H1 (cell line): ENCODE results near the gene EPYC. TPM values are rescaled to one million over a fixed set of nuclear protein-coding genes. Genes with fewer than 3 reads are reported as not detected.

ENCODE experiments used
- CTCF ChIA-PET: fragments of 300-600 bp; sonication (Branson Sonifier 250); formaldehyde crosslinking; loops from one replicate; lab custom pipeline; 2021; ENCODE audit not compliant: partially characterized antibody; lab: Charles Lee
- POLR2A ChIA-PET: fragments of 300-600 bp; sonication (Branson Sonifier 250); formaldehyde crosslinking; loops from one replicate; lab custom pipeline; 2021; ENCODE audit warnings: inconsistent platforms; ENCODE audit not compliant: partially characterized antibody; lab: Charles Lee
- DNase-seq, 2 experiments: peaks; one replicate each; pipeline versions ENCODE4 v3.0.0 to v3.0.0-alpha.2; 2010 to 2022; ENCODE audit warnings: low spot score in 2 of 2, low read depth in 1 of 2, mixed read lengths in 1 of 2
- FAIRE-seq: peaks from 2 replicates; lab custom pipeline; 2011; peaks lifted over from hg19 to GRCh38; lab: Jason Lieb, UNC
- H2AFZ ChIP-seq: 2 replicates; pipeline ENCODE4 v1.8.1; 2012; ENCODE audit warnings: low read length, inconsistent platforms
- H2AK5ac ChIP-seq: 2 replicates; pipeline ENCODE4 v1.6.1; 2013; ENCODE audit warnings: low read depth, low read length
- H2BK120ac ChIP-seq: replicated peaks from 2 replicates; pipeline ENCODE3; 2013; ENCODE audit warnings: low read depth, low read length, inconsistent platforms
- H2BK12ac ChIP-seq: 2 replicates; pipeline ENCODE4 v1.6.1; 2013; ENCODE audit warnings: low read depth, low read length
- H2BK15ac ChIP-seq: 2 replicates; pipeline ENCODE4 v1.6.1; 2013; ENCODE audit warnings: low read length
- H2BK20ac ChIP-seq: 2 replicates; pipeline ENCODE4 v1.6.1; 2013; ENCODE audit warnings: low read length
- H2BK5ac ChIP-seq: 2 replicates; pipeline ENCODE4 v1.6.1; 2013; ENCODE audit warnings: low read depth, low read length
- H3K14ac ChIP-seq: 2 replicates; pipeline ENCODE4 v1.6.1; 2013; ENCODE audit warnings: inconsistent platforms; ENCODE audit not compliant: insufficient read length
- H3K18ac ChIP-seq: 2 replicates; pipeline ENCODE4 v1.6.1; 2013; ENCODE audit warnings: low read length; ENCODE audit errors: extremely low read depth
- H3K23ac ChIP-seq: 2 replicates; pipeline ENCODE4 v1.6.1; 2013; ENCODE audit warnings: inconsistent platforms; ENCODE audit not compliant: insufficient read length
- H3K23me2 ChIP-seq: 2 replicates; pipeline ENCODE4 v1.6.1; 2013; ENCODE audit warnings: low read depth, low read length
- H3K27ac ChIP-seq: 2 replicates; pipeline ENCODE4 v1.6.1; 2011; ENCODE audit warnings: low read depth, low read length, inconsistent platforms
- H3K27me3 ChIP-seq, 4 experiments: replicated peaks in 1 of 4; 1 replicate in 1 of 4; 2 replicates in 3 of 4; pipeline versions ENCODE4 v1.6.1 to v1.8.1; 2011 to 2013; ENCODE audit warnings: low read length in 3 of 4, mild to moderate bottlenecking in 3 of 4, inconsistent platforms in 2 of 4, mixed read lengths in 2 of 4, moderate library complexity in 1 of 4; ENCODE audit not compliant: control insufficient read depth in 3 of 4, insufficient read depth in 3 of 4; ENCODE audit errors: extremely low read depth in 1 of 4
- H3K36me3 ChIP-seq, 4 experiments: 2 replicates each; pipeline versions ENCODE4 v1.6.1 to v1.8.1; 2011 to 2013; ENCODE audit warnings: mild to moderate bottlenecking in 4 of 4, low read length in 3 of 4, moderate library complexity in 2 of 4, control low read depth in 1 of 4, inconsistent platforms in 1 of 4; ENCODE audit not compliant: insufficient read depth in 4 of 4, control insufficient read depth in 2 of 4
- H3K4ac ChIP-seq: replicated peaks from 2 replicates; pipeline ENCODE3; 2013; ENCODE audit warnings: low read length, low read depth, mixed read lengths, inconsistent platforms; ENCODE audit not compliant: insufficient read length
- H3K4me1 ChIP-seq, 4 experiments: replicated peaks in 1 of 4; 1 replicate in 1 of 4; 2 replicates in 3 of 4; pipeline versions ENCODE4 v1.6.1 to v1.8.1; 2011 to 2013; ENCODE audit warnings: low read length in 3 of 4, inconsistent platforms in 2 of 4, mixed read lengths in 1 of 4; ENCODE audit not compliant: insufficient read depth in 4 of 4, control insufficient read depth in 3 of 4
- H3K4me2 ChIP-seq, 2 experiments: 2 replicates each; pipeline versions ENCODE4 v1.6.1 to v1.8.1; 2011 to 2013; ENCODE audit warnings: low read depth in 2 of 2, low read length in 2 of 2, control low read depth in 1 of 2, inconsistent platforms in 1 of 2, mild to moderate bottlenecking in 1 of 2; ENCODE audit not compliant: insufficient read depth in 1 of 2
- H3K4me3 ChIP-seq, 4 experiments: fragments of 200-600, 300-600 bp in 1 of 4; sonication (generic), shearing (Covaris generic), sonication (Bioruptor Twin) in 1 of 4; 2 replicates each; pipeline versions ENCODE4 v1.5.1 to v1.8.1; 2011 to 2016; ENCODE audit warnings: low read length in 4 of 4, low read depth in 3 of 4, control low read depth in 2 of 4, inconsistent platforms in 2 of 4, mild to moderate bottlenecking in 2 of 4, mixed read lengths in 1 of 4, moderate library complexity in 1 of 4; ENCODE audit not compliant: insufficient read depth in 2 of 4; ENCODE audit errors: extremely low read depth in 1 of 4
- H3K56ac ChIP-seq: replicated peaks from 2 replicates; pipeline ENCODE3; 2013; ENCODE audit warnings: low read depth, mild to moderate bottlenecking, mixed read lengths, low read length, inconsistent platforms; ENCODE audit not compliant: insufficient read length
- H3K79me1 ChIP-seq: 2 replicates; pipeline ENCODE4 v1.6.1; 2013; ENCODE audit warnings: low read depth, low read length, control low read depth
- H3K79me2 ChIP-seq, 2 experiments: 2 replicates each; pipeline versions ENCODE4 v1.6.1 to v1.8.1; 2012 to 2013; ENCODE audit warnings: low read length in 2 of 2, mild to moderate bottlenecking in 2 of 2, inconsistent platforms in 1 of 2; ENCODE audit not compliant: insufficient read depth in 2 of 2, control insufficient read depth in 1 of 2
- H3K9ac ChIP-seq, 4 experiments: replicated peaks in 1 of 4; 1 replicate in 1 of 4; 2 replicates in 3 of 4; pipeline versions ENCODE4 v1.6.1 to v1.8.1; 2011 to 2013; ENCODE audit warnings: low read depth in 3 of 4, low read length in 3 of 4, control low read depth in 2 of 4, mild to moderate bottlenecking in 2 of 4, moderate library complexity in 2 of 4, inconsistent platforms in 1 of 4; ENCODE audit errors: extremely low read depth in 1 of 4
- H3K9me3 ChIP-seq, 2 experiments: 2 replicates each; pipeline versions ENCODE4 v1.6.1 to v1.8.1; 2012 to 2013; ENCODE audit warnings: mild to moderate bottlenecking in 2 of 2, moderate library complexity in 2 of 2, control low read depth in 1 of 2, inconsistent platforms in 1 of 2, low read depth in 1 of 2, low read length in 1 of 2, mixed read lengths in 1 of 2; ENCODE audit not compliant: insufficient read depth in 2 of 2
- H4K20me1 ChIP-seq, 2 experiments: replicated peaks in 1 of 2; 2 replicates each; pipeline versions ENCODE3 to v1.8.1; 2011 to 2013; ENCODE audit warnings: inconsistent platforms in 2 of 2, low read length in 2 of 2, mild to moderate bottlenecking in 1 of 2; ENCODE audit not compliant: insufficient read depth in 2 of 2, control insufficient read depth in 1 of 2
- H4K5ac ChIP-seq: 2 replicates; pipeline ENCODE4 v1.6.1; 2013; ENCODE audit warnings: low read length, low read depth, mixed read lengths, inconsistent platforms; ENCODE audit not compliant: insufficient read length
- H4K8ac ChIP-seq: 2 replicates; pipeline ENCODE4 v1.8.0; 2013; ENCODE audit warnings: mild to moderate bottlenecking, moderate library complexity, low read length, inconsistent platforms; ENCODE audit not compliant: insufficient read depth; ENCODE audit errors: extremely low read depth
- H4K91ac ChIP-seq: replicated peaks from 2 replicates; pipeline ENCODE3; 2013; ENCODE audit warnings: low read length, mixed read lengths, inconsistent platforms; ENCODE audit not compliant: insufficient read length
- BRCA1 ChIP-seq: IDR thresholded peaks from 2 replicates; pipeline ENCODE4 v1.6.1; 2012; ENCODE audit warnings: low read depth, low read length, improper control_type of control experiment
- CBX5 ChIP-seq: fragments of 300-800, 300-1000 bp; sonication (generic); IDR thresholded peaks from 2 replicates; pipeline ENCODE4 v1.7.1; 2016; ENCODE audit warnings: antibody characterized with exemption, low read length, low read depth
- CBX8 ChIP-seq: fragments of 300-800, 300-1000 bp; sonication (generic); IDR thresholded peaks from 2 replicates; pipeline ENCODE4 v1.7.1; 2016; ENCODE audit warnings: low read depth, low read length, borderline replicate concordance
- CTBP2 ChIP-seq: IDR thresholded peaks from 2 replicates; pipeline ENCODE4 v1.7.0; 2011; ENCODE audit warnings: borderline replicate concordance, mild to moderate bottlenecking, moderate library complexity, mixed read lengths, low read length; ENCODE audit not compliant: insufficient read depth, insufficient read length
- GTF2F1 ChIP-seq: IDR thresholded peaks from 2 replicates; pipeline ENCODE4 v1.6.1; 2012; ENCODE audit warnings: low read depth, low read length, improper control_type of control experiment, borderline replicate concordance
- HDAC6 ChIP-seq: IDR thresholded peaks from one replicate; pipeline ENCODE4 v1.7.1; 2012; ENCODE audit warnings: low read depth, mild to moderate bottlenecking, inconsistent platforms, low read length, moderate library complexity
- NANOG ChIP-seq: IDR thresholded peaks from 2 replicates; pipeline ENCODE4 v1.6.1; 2011; ENCODE audit warnings: low read length, low read depth, mild to moderate bottlenecking, inconsistent platforms; ENCODE audit not compliant: insufficient read depth, poor library complexity, severe bottlenecking
- RFX5 ChIP-seq: IDR thresholded peaks from 2 replicates; pipeline ENCODE4 v1.6.1; 2011; ENCODE audit warnings: low read depth, low read length, improper control_type of control experiment, borderline replicate concordance
- SUZ12 ChIP-seq: fragments of 200-600 bp; sonication (generic); IDR thresholded peaks from 2 replicates; pipeline ENCODE4 v1.6.1; 2012; ENCODE audit warnings: mild to moderate bottlenecking, inconsistent platforms, low read length, moderate library complexity, mixed read lengths
- TAF1 ChIP-seq: IDR thresholded peaks from 2 replicates; pipeline ENCODE4 v1.6.1; 2011; ENCODE audit warnings: mild to moderate bottlenecking, low read depth, low read length
- YY1 ChIP-seq: IDR thresholded peaks from 2 replicates; pipeline ENCODE4 v1.6.1; 2011; ENCODE audit warnings: low read depth, mild to moderate bottlenecking, low read length
- WGBS, 2 experiments: shearing (Covaris generic) in 1 of 2; methylation state at CpG; one replicate each; pipeline versions ENCODE4 v1.1.6 to v1.1.7; 2013 to 2015; ENCODE audit warnings: low lambda C conversion rate in 2 of 2, mixed read lengths in 2 of 2, inconsistent platforms in 1 of 2, low coverage in 1 of 2, missing lambda C conversion rate in 1 of 2; ENCODE audit not compliant: insufficient replicate concordance in 2 of 2, insufficient coverage in 1 of 2, insufficient read length in 1 of 2; ENCODE audit errors: extremely low coverage in 1 of 2, missing lambda C conversion rate in 1 of 2; 5-methylcytosine and 5-hydroxymethylcytosine counted together
- polyA plus RNA-seq, 7 experiments: library from polyadenylated mRNA; depleted of rRNA in 3 of 7; stranded (reverse) in 5 of 7; unstranded in 2 of 7; fragments of >200 nt in 5 of 7; fragments of 200-250 nt in 2 of 7; gene quantifications; 1 replicate in 5 of 7; 2 replicates in 1 of 7; 4 replicates in 1 of 7; pipeline versions ENCODE4 v1.2.1 to v1.2.3, GENCODE V29; 2011 to 2013; ENCODE audit warnings: missing spikeins in 2 of 7, mixed read lengths in 2 of 7
- total RNA-seq: library from RNA; stranded (reverse); fragmentation: NEBNext Ultra II Directional; extraction: Animal tissue kit (Norgen Biotek cat#: 25700); gene quantifications from 2 replicates; pipeline ENCODE4 v1.2.1, GENCODE V29; 2021
- TF ChIP-seq, protein P1 (sequence below), 3 experiments: IDR thresholded peaks; 1 replicate in 2 of 3; 2 replicates in 1 of 3; pipeline versions ENCODE4 v1.5.1 to v1.6.1; 2011; ENCODE audit warnings: low read length in 3 of 3, mild to moderate bottlenecking in 3 of 3, inconsistent platforms in 2 of 3, low read depth in 1 of 3, moderate library complexity in 1 of 3; ENCODE audit not compliant: insufficient read depth in 1 of 3; ENCODE audit errors: control extremely low read depth in 1 of 3

The EPYC gene
- total and polyA plus RNA-seq, 2 of the 8 experiments (the other 6 are each of a cell fraction or from before 2014, with no cell fraction given): not detected

GRCh38 chr12:90964616-90965015 lies 40.2 kb downstream of the EPYC start:
- no peaks in the 10 kb centered on the region for H3K23me2 ChIP-seq
- H4K91ac ChIP-seq: no peak overlapping the region
- DNase-seq (no peak), FAIRE-seq (no peak)
- no peaks in the 10 kb centered on the region for H3K9me3 ChIP-seq
- H3K4ac ChIP-seq: no peak overlapping the region
- H3K14ac ChIP-seq: no peak overlapping the region
- no peak overlapping the region for H2BK120ac ChIP-seq
- no peak overlapping the region for H3K27ac ChIP-seq
- no peak overlapping the region for H2BK20ac ChIP-seq
- no peak overlapping the region for H2BK12ac ChIP-seq
- no peak overlapping the region for H3K4me3 ChIP-seq
- H2AK5ac ChIP-seq: no peak overlapping the region
- no peaks in the 10 kb centered on the region for H3K4me1 ChIP-seq
- ChIA-PET POLR2A (no interaction called here), CTCF (no interaction called here)
- H3K23ac ChIP-seq: no peak overlapping the region
- H2BK5ac ChIP-seq: no peak overlapping the region
- no peak overlapping the region for H4K5ac ChIP-seq
- no peaks in the 10 kb centered on the region for H3K36me3 ChIP-seq
- no peaks in the 10 kb centered on the region for H3K79me2 ChIP-seq
- H3K18ac ChIP-seq: no peak overlapping the region
- no peak overlapping the region for H3K4me2 ChIP-seq
- no peak overlapping the region for H2BK15ac ChIP-seq
- no peak overlapping the region for H3K56ac ChIP-seq
- H3K79me1 ChIP-seq: no peaks in the 10 kb centered on the region
- no peak overlapping the region for H2AFZ ChIP-seq
- no peaks in the 10 kb centered on the region for H4K20me1 ChIP-seq
- 67% methylated on average over 2 of the region's 2 CpGs; no CpG with 5 or more reads in 1 of the 2 experiments for WGBS, 2 experiments
- H3K9ac ChIP-seq: no peak overlapping the region
- H3K27me3 ChIP-seq: no peaks in the 10 kb centered on the region
- no peak overlapping the region for H4K8ac ChIP-seq
- no peak for TF ChIP-seq BRCA1
- no peak for TF ChIP-seq CTBP2
- no peak for TF ChIP-seq CBX8
- TF ChIP-seq, protein P1, sequence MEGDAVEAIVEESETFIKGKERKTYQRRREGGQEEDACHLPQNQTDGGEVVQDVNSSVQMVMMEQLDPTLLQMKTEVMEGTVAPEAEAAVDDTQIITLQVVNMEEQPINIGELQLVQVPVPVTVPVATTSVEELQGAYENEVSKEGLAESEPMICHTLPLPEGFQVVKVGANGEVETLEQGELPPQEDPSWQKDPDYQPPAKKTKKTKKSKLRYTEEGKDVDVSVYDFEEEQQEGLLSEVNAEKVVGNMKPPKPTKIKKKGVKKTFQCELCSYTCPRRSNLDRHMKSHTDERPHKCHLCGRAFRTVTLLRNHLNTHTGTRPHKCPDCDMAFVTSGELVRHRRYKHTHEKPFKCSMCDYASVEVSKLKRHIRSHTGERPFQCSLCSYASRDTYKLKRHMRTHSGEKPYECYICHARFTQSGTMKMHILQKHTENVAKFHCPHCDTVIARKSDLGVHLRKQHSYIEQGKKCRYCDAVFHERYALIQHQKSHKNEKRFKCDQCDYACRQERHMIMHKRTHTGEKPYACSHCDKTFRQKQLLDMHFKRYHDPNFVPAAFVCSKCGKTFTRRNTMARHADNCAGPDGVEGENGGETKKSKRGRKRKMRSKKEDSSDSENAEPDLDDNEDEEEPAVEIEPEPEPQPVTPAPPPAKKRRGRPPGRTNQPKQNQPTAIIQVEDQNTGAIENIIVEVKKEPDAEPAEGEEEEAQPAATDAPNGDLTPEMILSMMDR (IDR thresholded peaks at IDR 0.05; ENCODE audit: control extremely low read depth in 1 of 3, insufficient read depth in 1 of 3, low read depth in 1 of 3, low read length in 3 of 3): no peak
- no peak for TF ChIP-seq NANOG
- TF ChIP-seq TAF1: no peak
- no peak for TF ChIP-seq RFX5
- no peak for TF ChIP-seq YY1
- no peak for TF ChIP-seq HDAC6
- TF ChIP-seq CBX5: no peak
- TF ChIP-seq GTF2F1: no peak
- no peak for TF ChIP-seq SUZ12
